ENCODE measurements around the gene BLOC1S3. TPM values are rescaled to one million over a fixed set of nuclear protein-coding genes. Genes with fewer than 3 reads are reported as not detected.

The BLOC1S3 gene
- total and polyA plus RNA-seq, 2 of the 13 experiments (the other 11 are each of a cell fraction or from before 2014, with no cell fraction given) = 4.3 to 4.8 TPM

DNA sequence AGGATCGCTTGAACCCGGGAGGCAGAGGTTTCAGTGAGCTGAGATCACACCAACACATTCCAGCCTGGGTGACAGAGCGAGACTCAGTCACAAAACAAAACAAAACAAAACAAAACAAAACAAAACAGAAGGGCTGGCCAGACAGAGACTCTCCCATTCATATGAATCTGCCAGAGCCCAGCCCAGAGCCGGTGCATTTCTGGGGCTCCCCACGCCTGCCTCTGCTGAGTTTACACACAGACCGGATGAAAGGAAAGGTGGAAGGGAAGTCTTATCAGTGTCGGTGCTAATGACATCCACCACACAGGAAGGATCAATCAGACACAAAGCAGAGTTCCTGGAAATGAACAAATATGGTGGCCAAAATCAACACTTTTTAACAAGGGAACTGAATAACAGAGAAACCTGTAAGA, 7.4 kb upstream of the BLOC1S3 start (continued):
- no peak for TF ChIP-seq HMGA1 (CRISPR knock-in tag; conservative IDR thresholded peaks at IDR 0.05)
- no peak for TF ChIP-seq YEATS2 (CRISPR knock-in tag; IDR thresholded peaks at IDR 0.05; ENCODE audit: borderline replicate concordance)
- TF ChIP-seq, protein P1, sequence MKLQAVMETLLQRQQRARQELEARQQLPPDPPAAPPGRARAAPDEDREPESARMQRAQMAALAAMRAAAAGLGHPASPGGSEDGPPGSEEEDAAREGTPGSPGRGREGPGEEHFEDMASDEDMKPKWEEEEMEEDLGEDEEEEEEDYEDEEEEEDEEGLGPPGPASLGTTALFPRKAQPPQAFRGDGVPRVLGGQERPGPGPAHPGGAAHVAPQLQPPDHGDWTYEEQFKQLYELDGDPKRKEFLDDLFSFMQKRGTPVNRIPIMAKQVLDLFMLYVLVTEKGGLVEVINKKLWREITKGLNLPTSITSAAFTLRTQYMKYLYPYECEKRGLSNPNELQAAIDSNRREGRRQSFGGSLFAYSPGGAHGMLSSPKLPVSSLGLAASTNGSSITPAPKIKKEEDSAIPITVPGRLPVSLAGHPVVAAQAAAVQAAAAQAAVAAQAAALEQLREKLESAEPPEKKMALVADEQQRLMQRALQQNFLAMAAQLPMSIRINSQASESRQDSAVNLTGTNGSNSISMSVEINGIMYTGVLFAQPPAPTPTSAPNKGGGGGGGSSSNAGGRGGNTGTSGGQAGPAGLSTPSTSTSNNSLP (IDR thresholded peaks at IDR 0.05; ENCODE audit: low read depth, low read length) = no peak
- no peak; the same call in 1 of the 2 replicates for TF ChIP-seq ERF (CRISPR knock-in tag; IDR thresholded peaks at IDR 0.05)
- TF ChIP-seq, protein P2, sequence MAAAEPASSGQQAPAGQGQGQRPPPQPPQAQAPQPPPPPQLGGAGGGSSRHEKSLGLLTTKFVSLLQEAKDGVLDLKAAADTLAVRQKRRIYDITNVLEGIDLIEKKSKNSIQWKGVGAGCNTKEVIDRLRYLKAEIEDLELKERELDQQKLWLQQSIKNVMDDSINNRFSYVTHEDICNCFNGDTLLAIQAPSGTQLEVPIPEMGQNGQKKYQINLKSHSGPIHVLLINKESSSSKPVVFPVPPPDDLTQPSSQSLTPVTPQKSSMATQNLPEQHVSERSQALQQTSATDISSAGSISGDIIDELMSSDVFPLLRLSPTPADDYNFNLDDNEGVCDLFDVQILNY (CRISPR knock-in tag; conservative IDR thresholded peaks at IDR 0.05) = no peak
- TF ChIP-seq, protein P3, sequence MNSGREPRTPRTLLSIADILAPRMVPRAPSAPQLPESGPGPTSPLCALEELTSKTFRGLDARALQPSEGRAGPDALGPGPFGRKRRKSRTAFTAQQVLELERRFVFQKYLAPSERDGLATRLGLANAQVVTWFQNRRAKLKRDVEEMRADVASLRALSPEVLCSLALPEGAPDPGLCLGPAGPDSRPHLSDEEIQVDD (CRISPR knock-in tag; IDR thresholded peaks at IDR 0.05; ENCODE audit: borderline replicate concordance) = no peak
- TF ChIP-seq SSRP1 (CRISPR knock-in tag; IDR thresholded peaks at IDR 0.05) = no peak
- no peak for TF ChIP-seq ARNT2 (CRISPR knock-in tag; IDR thresholded peaks at IDR 0.05; ENCODE audit: low read depth)
- TF ChIP-seq TP53 (CRISPR knock-in tag; conservative IDR thresholded peaks at IDR 0.05) = no peak
- peak; percentile 73 for TF ChIP-seq FOXA3 (CRISPR knock-in tag; IDR thresholded peaks at IDR 0.05)
- TF ChIP-seq, protein P4, sequence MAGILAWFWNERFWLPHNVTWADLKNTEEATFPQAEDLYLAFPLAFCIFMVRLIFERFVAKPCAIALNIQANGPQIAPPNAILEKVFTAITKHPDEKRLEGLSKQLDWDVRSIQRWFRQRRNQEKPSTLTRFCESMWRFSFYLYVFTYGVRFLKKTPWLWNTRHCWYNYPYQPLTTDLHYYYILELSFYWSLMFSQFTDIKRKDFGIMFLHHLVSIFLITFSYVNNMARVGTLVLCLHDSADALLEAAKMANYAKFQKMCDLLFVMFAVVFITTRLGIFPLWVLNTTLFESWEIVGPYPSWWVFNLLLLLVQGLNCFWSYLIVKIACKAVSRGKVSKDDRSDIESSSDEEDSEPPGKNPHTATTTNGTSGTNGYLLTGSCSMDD (CRISPR knock-in tag; IDR thresholded peaks at IDR 0.05) = no peak
- TF ChIP-seq, protein P5, sequence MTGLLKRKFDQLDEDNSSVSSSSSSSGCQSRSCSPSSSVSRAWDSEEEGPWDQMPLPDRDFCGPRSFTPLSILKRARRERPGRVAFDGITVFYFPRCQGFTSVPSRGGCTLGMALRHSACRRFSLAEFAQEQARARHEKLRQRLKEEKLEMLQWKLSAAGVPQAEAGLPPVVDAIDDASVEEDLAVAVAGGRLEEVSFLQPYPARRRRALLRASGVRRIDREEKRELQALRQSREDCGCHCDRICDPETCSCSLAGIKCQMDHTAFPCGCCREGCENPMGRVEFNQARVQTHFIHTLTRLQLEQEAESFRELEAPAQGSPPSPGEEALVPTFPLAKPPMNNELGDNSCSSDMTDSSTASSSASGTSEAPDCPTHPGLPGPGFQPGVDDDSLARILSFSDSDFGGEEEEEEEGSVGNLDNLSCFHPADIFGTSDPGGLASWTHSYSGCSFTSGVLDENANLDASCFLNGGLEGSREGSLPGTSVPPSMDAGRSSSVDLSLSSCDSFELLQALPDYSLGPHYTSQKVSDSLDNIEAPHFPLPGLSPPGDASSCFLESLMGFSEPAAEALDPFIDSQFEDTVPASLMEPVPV (CRISPR knock-in tag; IDR thresholded peaks at IDR 0.05) = no peak
- no peak for TF ChIP-seq MED8 (CRISPR knock-in tag; IDR thresholded peaks at IDR 0.05; ENCODE audit: insufficient replicate concordance)
- TF ChIP-seq, protein P6, sequence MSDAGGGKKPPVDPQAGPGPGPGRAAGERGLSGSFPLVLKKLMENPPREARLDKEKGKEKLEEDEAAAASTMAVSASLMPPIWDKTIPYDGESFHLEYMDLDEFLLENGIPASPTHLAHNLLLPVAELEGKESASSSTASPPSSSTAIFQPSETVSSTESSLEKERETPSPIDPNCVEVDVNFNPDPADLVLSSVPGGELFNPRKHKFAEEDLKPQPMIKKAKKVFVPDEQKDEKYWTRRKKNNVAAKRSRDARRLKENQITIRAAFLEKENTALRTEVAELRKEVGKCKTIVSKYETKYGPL (CRISPR knock-in tag; IDR thresholded peaks at IDR 0.05) = no peak
- TF ChIP-seq, protein P7, sequence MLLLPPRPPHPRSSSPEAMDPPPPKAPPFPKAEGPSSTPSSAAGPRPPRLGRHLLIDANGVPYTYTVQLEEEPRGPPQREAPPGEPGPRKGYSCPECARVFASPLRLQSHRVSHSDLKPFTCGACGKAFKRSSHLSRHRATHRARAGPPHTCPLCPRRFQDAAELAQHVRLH (CRISPR knock-in tag; IDR thresholded peaks at IDR 0.05; ENCODE audit: borderline replicate concordance, low read depth) = no peak
- TF ChIP-seq TMF1 (CRISPR knock-in tag; IDR thresholded peaks at IDR 0.05; ENCODE audit: low read depth) = no peak
- no peak for TF ChIP-seq TCF12 (IDR thresholded peaks at IDR 0.05)
- TF ChIP-seq TCF12 (CRISPR knock-in tag; IDR thresholded peaks at IDR 0.05) = no peak
- TF ChIP-seq RFX3 (CRISPR knock-in tag; IDR thresholded peaks at IDR 0.05) = no peak
- TF ChIP-seq SP4 (CRISPR knock-in tag; IDR thresholded peaks at IDR 0.05) = no peak
- TF ChIP-seq ZNF205 (CRISPR knock-in tag; IDR thresholded peaks at IDR 0.05) = no peak
- no peak for TF ChIP-seq ZNF354B (CRISPR knock-in tag; IDR thresholded peaks at IDR 0.05)
- TF ChIP-seq, protein P8, sequence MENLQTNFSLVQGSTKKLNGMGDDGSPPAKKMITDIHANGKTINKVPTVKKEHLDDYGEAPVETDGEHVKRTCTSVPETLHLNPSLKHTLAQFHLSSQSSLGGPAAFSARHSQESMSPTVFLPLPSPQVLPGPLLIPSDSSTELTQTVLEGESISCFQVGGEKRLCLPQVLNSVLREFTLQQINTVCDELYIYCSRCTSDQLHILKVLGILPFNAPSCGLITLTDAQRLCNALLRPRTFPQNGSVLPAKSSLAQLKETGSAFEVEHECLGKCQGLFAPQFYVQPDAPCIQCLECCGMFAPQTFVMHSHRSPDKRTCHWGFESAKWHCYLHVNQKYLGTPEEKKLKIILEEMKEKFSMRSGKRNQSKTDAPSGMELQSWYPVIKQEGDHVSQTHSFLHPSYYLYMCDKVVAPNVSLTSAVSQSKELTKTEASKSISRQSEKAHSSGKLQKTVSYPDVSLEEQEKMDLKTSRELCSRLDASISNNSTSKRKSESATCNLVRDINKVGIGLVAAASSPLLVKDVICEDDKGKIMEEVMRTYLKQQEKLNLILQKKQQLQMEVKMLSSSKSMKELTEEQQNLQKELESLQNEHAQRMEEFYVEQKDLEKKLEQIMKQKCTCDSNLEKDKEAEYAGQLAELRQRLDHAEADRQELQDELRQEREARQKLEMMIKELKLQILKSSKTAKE (CRISPR knock-in tag; IDR thresholded peaks at IDR 0.05; ENCODE audit: borderline replicate concordance) = peak; percentile 89
- TF ChIP-seq TCF7 (IDR thresholded peaks at IDR 0.05; ENCODE audit: low read depth) = peak; percentile 85

Measured in HepG2 (cell line).